Mesenchymal stem cell (in vitro differentiated cells and primary cell): ENCODE results near the gene AGPAT2.

Source experiments
- DNase-seq: peaks from one replicate; pipeline ENCODE4 v3.0.0-alpha.2; 2013
- H2AFZ ChIP-seq: one replicate; pipeline ENCODE4 v1.6.1; 2013; ENCODE audit warnings: low read depth, mild to moderate bottlenecking, control low read depth, inconsistent platforms, low read length, moderate library complexity
- H2AK5ac ChIP-seq: 2 replicates; pipeline ENCODE4 v1.6.1; 2013; ENCODE audit warnings: low read length, moderate library complexity, mild to moderate bottlenecking, inconsistent platforms; ENCODE audit not compliant: severe bottlenecking
- H2BK120ac ChIP-seq: one replicate; pipeline ENCODE4 v1.6.1; 2013; ENCODE audit warnings: low read depth, mild to moderate bottlenecking, inconsistent platforms, low read length, moderate library complexity
- H2BK12ac ChIP-seq, 2 experiments: one replicate each; pipeline ENCODE4 v1.6.1; 2013; ENCODE audit warnings: inconsistent platforms in 2 of 2, low read length in 2 of 2, mild to moderate bottlenecking in 2 of 2, moderate library complexity in 2 of 2, control low read depth in 1 of 2
- H2BK15ac ChIP-seq: one replicate; pipeline ENCODE4 v1.6.1; 2013; ENCODE audit warnings: mild to moderate bottlenecking, low read depth, inconsistent platforms; ENCODE audit not compliant: poor library complexity, severe bottlenecking
- H2BK5ac ChIP-seq: 2 replicates; pipeline ENCODE4 v1.6.1; 2013; ENCODE audit warnings: low read depth, mild to moderate bottlenecking, low read length, control low read depth, inconsistent platforms; ENCODE audit not compliant: poor library complexity, severe bottlenecking
- H3K14ac ChIP-seq, 2 experiments: one replicate each; pipeline ENCODE4 v1.6.1; 2013; ENCODE audit warnings: inconsistent platforms in 2 of 2, low read length in 2 of 2, control low read depth in 1 of 2, mild to moderate bottlenecking in 1 of 2, moderate library complexity in 1 of 2
- H3K18ac ChIP-seq, 2 experiments: one replicate each; pipeline ENCODE4 v1.6.1; 2013; ENCODE audit warnings: inconsistent platforms in 2 of 2, low read length in 2 of 2, control low read depth in 1 of 2, low read depth in 1 of 2, mild to moderate bottlenecking in 1 of 2
- H3K23ac ChIP-seq, 2 experiments: one replicate each; pipeline ENCODE4 v1.6.1; 2013; ENCODE audit warnings: inconsistent platforms in 2 of 2, low read length in 2 of 2, mild to moderate bottlenecking in 2 of 2, moderate library complexity in 2 of 2, control low read depth in 1 of 2
- H3K27ac ChIP-seq: 2 replicates; pipeline ENCODE4 v1.5.1; 2013; ENCODE audit warnings: mild to moderate bottlenecking, moderate library complexity, low read length, control low read depth, inconsistent platforms; ENCODE audit not compliant: poor library complexity, severe bottlenecking
- H3K27me3 ChIP-seq, 2 experiments: 2 replicates each; pipeline versions ENCODE4 v1.6.1 to v1.7.0; 2013; ENCODE audit warnings: low read length in 2 of 2, mild to moderate bottlenecking in 2 of 2, moderate library complexity in 2 of 2, control low read depth in 1 of 2, inconsistent platforms in 1 of 2; ENCODE audit not compliant: control insufficient read depth in 1 of 2, insufficient read depth in 1 of 2
- H3K36me3 ChIP-seq, 2 experiments: 2 replicates each; pipeline versions ENCODE4 v1.6.1 to v1.7.0; 2013; ENCODE audit warnings: low read length in 2 of 2, control low read depth in 1 of 2, inconsistent platforms in 1 of 2, low read depth in 1 of 2, mild to moderate bottlenecking in 1 of 2; ENCODE audit not compliant: insufficient read depth in 2 of 2, control insufficient read depth in 1 of 2
- H3K4ac ChIP-seq, 2 experiments: one replicate each; pipeline ENCODE4 v1.6.1; 2013; ENCODE audit warnings: inconsistent platforms in 2 of 2, low read length in 2 of 2, mild to moderate bottlenecking in 2 of 2, moderate library complexity in 2 of 2, control low read depth in 1 of 2, low read depth in 1 of 2
- H3K4me1 ChIP-seq: 2 replicates; pipeline ENCODE4 v1.6.1; 2013; ENCODE audit warnings: low read depth, low read length, control low read depth; ENCODE audit not compliant: control insufficient read depth, insufficient read depth
- H3K4me2 ChIP-seq: 2 replicates; pipeline ENCODE4 v1.6.1; 2013; ENCODE audit warnings: low read length, mild to moderate bottlenecking, inconsistent platforms; ENCODE audit not compliant: poor library complexity, severe bottlenecking
- H3K4me3 ChIP-seq, 2 experiments: 2 replicates each; pipeline versions ENCODE4 v1.5.1 to v1.7.0; 2013; ENCODE audit warnings: low read length in 2 of 2, mild to moderate bottlenecking in 2 of 2, control low read depth in 1 of 2, low read depth in 1 of 2; ENCODE audit not compliant: insufficient read depth in 1 of 2
- H3K79me1 ChIP-seq: replicated peaks from 2 replicates; pipeline ENCODE4 v1.6.1; 2013; ENCODE audit warnings: mild to moderate bottlenecking, control low read depth, low read length, inconsistent platforms; ENCODE audit not compliant: poor library complexity, severe bottlenecking
- H3K9ac ChIP-seq: 2 replicates; pipeline ENCODE4 v1.7.0; 2013; ENCODE audit warnings: mild to moderate bottlenecking, low read length, moderate library complexity
- H3K9me3 ChIP-seq: 2 replicates; pipeline ENCODE4 v1.7.0; 2013; ENCODE audit warnings: mild to moderate bottlenecking, low read length; ENCODE audit not compliant: control insufficient read depth
- H4K8ac ChIP-seq: one replicate; pipeline ENCODE4 v1.6.1; 2013; ENCODE audit warnings: inconsistent platforms, mild to moderate bottlenecking, low read length, moderate library complexity
- H4K91ac ChIP-seq: one replicate; pipeline ENCODE4 v1.6.1; 2013; ENCODE audit warnings: mild to moderate bottlenecking, low read length, inconsistent platforms
- WGBS: methylation state at CpG from one replicate; pipeline ENCODE4 v1.1.7; 2013; ENCODE audit warnings: mixed read lengths; 5-methylcytosine and 5-hydroxymethylcytosine counted together

Gene AGPAT2

DNA sequence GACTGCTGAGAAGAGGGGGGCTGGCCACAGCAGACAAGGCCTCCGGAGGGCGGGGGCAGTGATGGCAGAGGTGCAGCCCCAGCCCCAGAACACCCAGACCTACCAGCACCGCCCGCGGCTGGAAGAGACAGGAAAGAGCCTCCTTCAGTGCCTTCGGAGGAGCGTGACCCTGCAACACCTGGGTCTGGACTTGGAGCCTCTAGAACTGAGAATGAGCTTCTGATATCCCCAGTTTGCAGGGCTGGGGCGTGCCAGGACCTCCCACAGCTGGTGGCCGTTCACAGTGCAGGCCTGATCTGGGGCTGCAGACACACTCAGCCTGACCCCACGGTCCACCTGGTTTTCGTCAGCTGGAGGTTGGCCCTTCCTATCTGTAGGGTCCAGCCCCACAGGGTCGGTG is 46.4 kb upstream of the AGPAT2 start:
- WGBS: 90% methylated on average over 12 of the region's 12 CpGs
- Histone ChIP-seq H3K4me2 (no peak overlapping the region), H3K23ac (no peak overlapping the region), H3K9ac (no peak overlapping the region), H2AK5ac (no peak overlapping the region), H2BK15ac (no peak overlapping the region), H3K4me1 (peaks cover 7% of the 10 kb centered on the region), H3K27ac (no peak overlapping the region), H4K91ac (no peak overlapping the region), H2BK12ac (no peak overlapping the region), H2AFZ (no peak overlapping the region), H2BK120ac (no peak overlapping the region), H3K9me3 (no peaks in the 10 kb centered on the region), H3K14ac (no peak overlapping the region), H3K4ac (no peak overlapping the region), H3K27me3 (peaks cover 11 to 14% of the 10 kb centered on the region in 2 experiments), H3K79me1 (peaks cover 8% of the 10 kb centered on the region), H2BK5ac (no peak overlapping the region), H3K4me3 (no peak overlapping the region), H4K8ac (no peak overlapping the region), H3K36me3 (peaks cover 0 to 3% of the 10 kb centered on the region in 2 experiments), H3K18ac (no peak overlapping the region)
- no peak for DNase-seq

DNA sequence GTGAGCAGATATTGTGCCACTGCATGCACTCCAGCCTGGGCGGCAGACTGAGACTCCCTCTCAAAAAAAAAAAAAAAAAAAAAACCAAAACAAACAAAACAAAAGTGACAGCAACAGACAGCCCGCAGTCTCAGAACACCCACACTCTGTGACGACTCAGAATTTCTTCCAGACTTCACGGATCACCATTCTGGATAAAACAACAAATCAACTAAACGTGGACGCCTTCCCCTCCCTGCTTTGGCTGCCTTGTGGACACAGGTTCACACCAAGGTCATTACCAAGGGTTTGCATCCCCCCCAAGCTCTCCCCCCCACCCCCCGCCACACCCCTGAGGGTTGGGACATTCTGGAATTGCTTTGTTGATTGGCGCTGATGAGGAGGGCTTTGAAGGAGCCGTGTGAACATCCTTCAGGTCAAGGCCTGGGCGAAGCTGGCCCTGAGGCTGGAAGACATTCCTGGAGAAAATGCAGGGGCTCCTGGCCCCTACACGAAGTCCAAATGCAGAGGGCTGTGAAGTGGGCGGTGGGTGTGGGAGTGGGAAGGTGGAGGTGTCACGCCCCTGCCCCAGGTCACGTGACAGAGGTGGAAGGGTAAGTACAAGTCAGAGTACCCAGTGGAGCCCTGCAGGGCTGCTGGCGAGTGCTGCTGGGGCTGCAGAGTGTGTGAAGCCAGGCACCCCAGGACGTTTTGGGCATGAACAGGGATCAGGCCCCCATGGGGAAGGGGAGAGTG is 45.4 kb upstream of the AGPAT2 start:
- Histone ChIP-seq H2BK12ac (no peak overlapping the region), H2BK120ac (no peak overlapping the region)

DNA sequence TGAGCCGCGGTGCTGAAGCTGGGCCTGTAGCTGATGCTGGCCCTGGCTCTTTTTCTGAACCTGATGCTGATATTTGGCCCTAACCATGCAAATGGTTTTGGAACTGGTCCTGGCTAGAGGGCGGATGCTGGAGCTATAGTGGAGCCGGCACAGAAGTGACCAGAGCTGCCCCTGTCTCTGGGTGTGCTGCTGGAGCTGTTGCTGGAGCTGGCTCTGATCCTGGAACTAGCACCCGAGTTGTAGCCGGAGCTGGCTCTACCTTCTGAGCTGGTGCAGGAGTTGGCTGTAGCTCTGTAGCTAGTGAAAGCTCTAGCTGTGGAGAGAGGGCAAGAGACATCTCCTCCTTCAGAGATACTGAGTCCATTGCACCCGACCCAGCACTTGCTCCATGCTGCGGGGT is 42.7 kb upstream of the AGPAT2 start:
- no peak overlapping the region for H3K18ac ChIP-seq
- no peak overlapping the region for H4K91ac ChIP-seq
- 98% methylated on average over 8 of the region's 8 CpGs for WGBS
- no peak overlapping the region for H2AFZ ChIP-seq
- H2BK15ac ChIP-seq: no peak overlapping the region
- no peak overlapping the region for H3K23ac ChIP-seq
- H3K27ac ChIP-seq: no peak overlapping the region
- H3K27me3 ChIP-seq: no peaks in the 10 kb centered on the region
- no peak overlapping the region for H3K4me2 ChIP-seq
- peak overlapping the region in 1 of 2 experiments; percentile 99 for H3K4me3 ChIP-seq
- DNase-seq: no peak
- H3K4ac ChIP-seq: no peak overlapping the region
- no peak overlapping the region for H2BK12ac ChIP-seq
- H3K9ac ChIP-seq: no peak overlapping the region
- H4K8ac ChIP-seq: no peak overlapping the region
- H2BK120ac ChIP-seq: no peak overlapping the region
- H3K36me3 ChIP-seq: peaks cover 17 to 23% of the 10 kb centered on the region in 2 experiments
- peaks cover 28% of the 10 kb centered on the region for H3K4me1 ChIP-seq
- H3K9me3 ChIP-seq: no peaks in the 10 kb centered on the region
- H3K79me1 ChIP-seq: peaks cover 11% of the 10 kb centered on the region
- no peak overlapping the region for H2AK5ac ChIP-seq
- no peak overlapping the region for H2BK5ac ChIP-seq
- H3K14ac ChIP-seq: no peak overlapping the region

More for the DNA sequence above, 45.4 kb upstream of the AGPAT2 start:
- Histone ChIP-seq H3K27ac (no peak overlapping the region), H2BK15ac (no peak overlapping the region), H3K4me3 (no peak overlapping the region), H3K9me3 (no peaks in the 10 kb centered on the region), H3K4ac (no peak overlapping the region), H2AK5ac (no peak overlapping the region), H3K4me1 (peaks cover 11% of the 10 kb centered on the region), H2AFZ (no peak overlapping the region), H4K8ac (no peak overlapping the region), H3K9ac (no peak overlapping the region), H2BK5ac (no peak overlapping the region), H3K27me3 (peaks cover 4 to 6% of the 10 kb centered on the region in 2 experiments), H4K91ac (no peak overlapping the region), H3K14ac (no peak overlapping the region), H3K79me1 (peaks cover 11% of the 10 kb centered on the region), H3K23ac (no peak overlapping the region), H3K36me3 (peaks cover 0 to 3% of the 10 kb centered on the region in 2 experiments), H3K4me2 (no peak overlapping the region), H3K18ac (no peak overlapping the region)
- 78% methylated on average over 16 of the region's 16 CpGs for WGBS
- no peak for DNase-seq

DNA sequence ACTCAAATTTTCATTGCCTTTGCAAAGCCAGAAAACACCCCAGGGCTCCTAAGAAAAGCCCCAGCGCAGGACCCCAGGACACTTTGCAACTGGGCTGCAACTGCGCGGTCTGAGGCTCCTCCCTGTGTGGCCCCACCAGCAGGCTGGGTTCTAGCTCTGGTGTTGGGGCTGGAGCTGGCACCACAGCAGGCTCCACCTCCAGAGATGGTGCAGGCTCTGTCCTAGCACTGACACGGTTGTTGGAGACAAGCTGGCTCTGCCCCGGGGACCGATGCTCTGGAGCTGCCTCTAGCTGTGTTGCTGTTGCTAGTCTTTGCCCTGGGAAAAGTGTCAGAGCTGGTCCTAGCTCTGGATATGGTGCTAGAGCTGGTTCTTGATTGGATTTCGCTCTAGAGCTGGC is 41.9 kb upstream of the AGPAT2 start:
- H2BK15ac ChIP-seq: no peak overlapping the region
- H4K8ac ChIP-seq: peak overlapping the region; percentile 14

More for the DNA sequence above, 41.9 kb upstream of the AGPAT2 start:
- DNase-seq: no peak
- no peak overlapping the region for H2BK120ac ChIP-seq
- H2BK5ac ChIP-seq: no peak overlapping the region
- H2AK5ac ChIP-seq: no peak overlapping the region
- no peaks in the 10 kb centered on the region for H3K27me3 ChIP-seq
- H3K4ac ChIP-seq: peak overlapping the region in 1 of 2 experiments; percentile 19
- peaks cover 11% of the 10 kb centered on the region for H3K79me1 ChIP-seq
- peak overlapping the region in 1 of 2 experiments; percentile 6 for H3K18ac ChIP-seq
- peak overlapping the region; percentile 86 for H3K9ac ChIP-seq
- no peak overlapping the region for H2BK12ac ChIP-seq
- WGBS: 75% methylated on average over 7 of the region's 7 CpGs
- peak overlapping the region; percentile 69 for H4K91ac ChIP-seq
- peaks cover 25 to 29% of the 10 kb centered on the region in 2 experiments for H3K36me3 ChIP-seq
- no peak overlapping the region for H3K27ac ChIP-seq
- H3K4me2 ChIP-seq: peak overlapping the region; percentile 95
- peak overlapping the region in 1 of 2 experiments; percentile 6 for H3K14ac ChIP-seq
- H3K23ac ChIP-seq: peak overlapping the region in 1 of 2 experiments; percentile 29
- no peaks in the 10 kb centered on the region for H3K9me3 ChIP-seq
- H3K4me3 ChIP-seq: peak overlapping the region in 1 of 2 experiments; percentile 99
- H3K4me1 ChIP-seq: peaks cover 29% of the 10 kb centered on the region
- peak overlapping the region; percentile 80 for H2AFZ ChIP-seq
